Cardiac muscle cell (in vitro differentiated cells and primary cell): ENCODE measurements around the gene TLR3. TPM values are rescaled to one million over a fixed set of nuclear protein-coding genes. Genes with fewer than 3 reads are reported as not detected.

Experiments used
- DNase-seq, 2 donors: peaks; one replicate each; pipeline versions ENCODE4 v3.0.0 to v3.0.0-alpha.2; 2010 to 2017; ENCODE audit warnings: low read depth in 1 of 2, low spot score in 1 of 2
- H3K27ac ChIP-seq: fragments of 200-600 bp; sonication (generic); 2 replicates; pipeline ENCODE4 v1.5.1; 2016
- H3K27me3 ChIP-seq: fragments of 200-600 bp; sonication (generic); 2 replicates; pipeline ENCODE4 v1.6.0; 2016; ENCODE audit warnings: control low read depth
- H3K36me3 ChIP-seq: fragments of 200-600 bp; sonication (generic); 2 replicates; pipeline ENCODE4 v1.5.1; 2016; ENCODE audit warnings: control low read depth
- H3K4me1 ChIP-seq: fragments of 200-600 bp; sonication (generic); 2 replicates; pipeline ENCODE4 v1.8.1; 2017; ENCODE audit warnings: low read depth, mild to moderate bottlenecking, mixed run types
- H3K4me3 ChIP-seq: fragments of 200-600 bp; sonication (generic); 2 replicates; pipeline ENCODE4 v1.5.1; 2016; ENCODE audit warnings: mild to moderate bottlenecking
- H3K9me3 ChIP-seq: fragments of 200-600 bp; sonication (generic); 2 replicates; pipeline ENCODE4 v1.5.1; 2017; ENCODE audit warnings: low read depth, mild to moderate bottlenecking, control low read depth
- CTCF ChIP-seq: IDR thresholded peaks from 2 replicates; pipeline ENCODE4 v1.5.1; 2012; ENCODE audit warnings: low read depth, mild to moderate bottlenecking, low read length
- polyA plus RNA-seq: library from polyadenylated mRNA; unstranded; fragments of >200 nt; fragmentation: Nextera tagmentation; extraction: Ambion mirVana; gene quantifications from 2 replicates; pipeline ENCODE4 v1.2.1, GENCODE V29; 2016
- total RNA-seq: library from RNA; depleted of rRNA; stranded (reverse); fragments of >200 nt; gene quantifications from 2 replicates; pipeline ENCODE4 v1.2.3, GENCODE V29; 2016

Gene TLR3
- total and polyA plus RNA-seq, 2 experiments from 2014 or later = not detected

GRCh38 chr4:186131935-186132334, 63.0 kb downstream of the TLR3 start:
- peaks cover 10% of the 10 kb centered on the region for H3K4me1 ChIP-seq
- no peak overlapping the region for H3K27ac ChIP-seq
- no peak for TF ChIP-seq CTCF
- no peaks in the 10 kb centered on the region for H3K36me3 ChIP-seq
- H3K4me3 ChIP-seq = no peak overlapping the region
- DNase-seq = no peak
- no peaks in the 10 kb centered on the region for H3K9me3 ChIP-seq
- no peaks in the 10 kb centered on the region for H3K27me3 ChIP-seq

- TF ChIP-seq CTCF = peak; percentile 46
- peak; percentile 60 to 76 for DNase-seq
- Histone ChIP-seq H3K27ac (no peak overlapping the region), H3K9me3 (no peaks in the 10 kb centered on the region), H3K27me3 (no peaks in the 10 kb centered on the region), H3K4me1 (peaks cover 10% of the 10 kb centered on the region), H3K36me3 (no peaks in the 10 kb centered on the region), H3K4me3 (no peak overlapping the region)
Measured at GRCh38 chr4:186132577-186133242, 63.8 kb downstream of the TLR3 start.

GRCh38 chr4:186134257-186134656, 65.3 kb downstream of the TLR3 start:
- H3K36me3 ChIP-seq = no peaks in the 10 kb centered on the region
- TF ChIP-seq CTCF = no peak
- no peaks in the 10 kb centered on the region for H3K9me3 ChIP-seq
- no peak for DNase-seq
- H3K27ac ChIP-seq = no peak overlapping the region
- peaks cover 10% of the 10 kb centered on the region for H3K4me1 ChIP-seq
- H3K27me3 ChIP-seq = no peaks in the 10 kb centered on the region
- H3K4me3 ChIP-seq = no peak overlapping the region

GRCh38 chr4:186134861-186135260, 65.9 kb downstream of the TLR3 start:
- Histone ChIP-seq H3K4me1 (peaks cover 10% of the 10 kb centered on the region), H3K4me3 (no peak overlapping the region), H3K27me3 (no peaks in the 10 kb centered on the region), H3K9me3 (no peaks in the 10 kb centered on the region), H3K36me3 (no peaks in the 10 kb centered on the region), H3K27ac (no peak overlapping the region)
- TF ChIP-seq CTCF = no peak
- no peak for DNase-seq

GRCh38 chr4:186137196-186137794, 68.3 kb downstream of the TLR3 start:
- Histone ChIP-seq H3K4me3 (no peak overlapping the region), H3K27ac (no peak overlapping the region), H3K4me1 (peaks cover 5% of the 10 kb centered on the region), H3K36me3 (no peaks in the 10 kb centered on the region), H3K27me3 (no peaks in the 10 kb centered on the region), H3K9me3 (no peaks in the 10 kb centered on the region)
- TF ChIP-seq CTCF = peak; percentile 66
- peak; percentile 33 to 56 for DNase-seq

Other genes with a start within 250 kb of the TLR3 start
- gene FAM149A, start 35.5 kb downstream of the TLR3 start, total RNA-seq = 9.1 and 9.8 TPM in 2 replicates
- gene FAM149A, start 35.5 kb downstream of the TLR3 start, polyA plus RNA-seq = 9.4 and 14.1 TPM in 2 replicates
- 4.8 and 7.3 TPM in 2 replicates for gene CYP4V2, start 122.4 kb downstream of the TLR3 start, total RNA-seq
- 5.9 and 7.2 TPM in 2 replicates for gene CYP4V2, start 122.4 kb downstream of the TLR3 start, polyA plus RNA-seq
- 0.09 TPM in 1 of 2 replicates, not detected in the other for gene KLKB1, start 158.4 kb downstream of the TLR3 start, total RNA-seq
- not detected in 2 replicates for gene KLKB1, start 158.4 kb downstream of the TLR3 start, polyA plus RNA-seq
- not detected in 2 replicates for gene F11, start 197.0 kb downstream of the TLR3 start, total RNA-seq
- gene F11, start 197.0 kb downstream of the TLR3 start, polyA plus RNA-seq = not detected in 2 replicates